DOHH2 (cell line): ENCODE data around the gene AGO4.

Source experiments
- H3F3A ChIP-seq: fragments of 200-600 bp; sonication (generic), shearing (Covaris generic); 2 replicates; pipeline ENCODE4 v1.6.0; 2016; ENCODE audit warnings: antibody characterized with exemption, mild to moderate bottlenecking; ENCODE audit not compliant: control insufficient read depth, insufficient read depth
- H3K27ac ChIP-seq: fragments of 200-600 bp; sonication (generic); 2 replicates; pipeline ENCODE4 v1.5.1; 2014; ENCODE audit warnings: low read depth, mild to moderate bottlenecking, low read length, moderate library complexity
- H3K27me3 ChIP-seq: fragments of 200-600 bp; sonication (generic); 2 replicates; pipeline ENCODE4 v1.6.1; 2014; ENCODE audit warnings: mild to moderate bottlenecking, low read length, mixed read lengths; ENCODE audit not compliant: control insufficient read depth
- H3K36me3 ChIP-seq: fragments of 200-600 bp; sonication (generic); 2 replicates; pipeline ENCODE4 v1.6.1; 2014; ENCODE audit warnings: mild to moderate bottlenecking, low read length, moderate library complexity, mixed read lengths; ENCODE audit not compliant: control insufficient read depth
- H3K4me1 ChIP-seq: fragments of 200-600 bp; sonication (generic); 2 replicates; pipeline ENCODE4 v1.6.1; 2014; ENCODE audit warnings: mild to moderate bottlenecking, low read length, mixed read lengths; ENCODE audit not compliant: control insufficient read depth
- H3K4me2 ChIP-seq: fragments of 200-600 bp; sonication (generic); 2 replicates; pipeline ENCODE4 v1.6.0; 2014; ENCODE audit warnings: mild to moderate bottlenecking, low read length, moderate library complexity
- H3K4me3 ChIP-seq: fragments of 200-600 bp; sonication (generic); 2 replicates; pipeline ENCODE4 v1.5.1; 2014; ENCODE audit warnings: mild to moderate bottlenecking, low read length, mixed read lengths
- H3K79me2 ChIP-seq: fragments of 200-600 bp; sonication (generic); 2 replicates; pipeline ENCODE4 v1.6.1; 2014; ENCODE audit warnings: mild to moderate bottlenecking, low read length, mixed read lengths; ENCODE audit not compliant: control insufficient read depth
- H3K9me2 ChIP-seq: fragments of 200-600 bp; sonication (generic); replicated peaks from 2 replicates; pipeline ENCODE4 v1.6.1; 2014; ENCODE audit warnings: mild to moderate bottlenecking, low read length, mixed read lengths; ENCODE audit not compliant: control insufficient read depth
- H3K9me3 ChIP-seq: fragments of 200-600 bp; sonication (generic); 2 replicates; pipeline ENCODE4 v1.6.1; 2014; ENCODE audit warnings: antibody characterized with exemption, low read length, mixed read lengths; ENCODE audit not compliant: control insufficient read depth, insufficient read depth
- H4K20me1 ChIP-seq: fragments of 200-600 bp; sonication (generic); 2 replicates; pipeline ENCODE4 v1.6.0; 2014; ENCODE audit warnings: low read depth, mild to moderate bottlenecking, antibody characterized with exemption, low read length, moderate library complexity; ENCODE audit not compliant: control insufficient read depth, insufficient read depth
- CTCF ChIP-seq: fragments of 200-600 bp; sonication (generic); IDR thresholded peaks from one replicate; pipeline ENCODE4 v1.5.1; 2014; ENCODE audit warnings: antibody characterized with exemption, mild to moderate bottlenecking, low read depth, low read length; ENCODE audit not compliant: poor library complexity, severe bottlenecking
- EZH2phosphoT487 ChIP-seq: fragments of 200-600 bp; sonication (generic); IDR thresholded peaks from 2 replicates; pipeline ENCODE4 v1.6.1; 2017; ENCODE audit warnings: borderline replicate concordance, mild to moderate bottlenecking, antibody characterized with exemption, low read length, moderate library complexity, mixed read lengths

AGO4 gene

GRCh38 chr1:35856964-35857363, 49.1 kb downstream of the AGO4 start:
- Histone ChIP-seq H3K27me3 (no peaks in the 10 kb centered on the region), H3F3A (no peaks in the 10 kb centered on the region), H3K4me1 (no peaks in the 10 kb centered on the region), H3K9me2 (no peaks in the 10 kb centered on the region), H3K9me3 (no peaks in the 10 kb centered on the region), H3K4me2 (no peak overlapping the region), H3K36me3 (peaks cover 9% of the 10 kb centered on the region; the same call in 1 of the 2 replicates), H3K4me3 (no peak overlapping the region), H3K27ac (no peak overlapping the region), H4K20me1 (no peaks in the 10 kb centered on the region), H3K79me2 (no peaks in the 10 kb centered on the region)
- no peak for TF ChIP-seq EZH2phosphoT487
- no peak for TF ChIP-seq CTCF

GRCh38 chr1:35857830-35858229, 50.0 kb downstream of the AGO4 start:
- TF ChIP-seq EZH2phosphoT487 (no peak), CTCF (peak; percentile 35)
- Histone ChIP-seq H3K36me3 (peaks cover 9% of the 10 kb centered on the region; the same call in 1 of the 2 replicates), H3K27ac (no peak overlapping the region), H3K27me3 (no peaks in the 10 kb centered on the region), H3F3A (no peaks in the 10 kb centered on the region), H3K4me2 (no peak overlapping the region), H3K79me2 (no peaks in the 10 kb centered on the region), H3K4me3 (no peak overlapping the region), H3K4me1 (no peaks in the 10 kb centered on the region), H3K9me3 (no peaks in the 10 kb centered on the region), H3K9me2 (no peaks in the 10 kb centered on the region), H4K20me1 (no peaks in the 10 kb centered on the region)

GRCh38 chr1:35860696-35861095, 52.9 kb downstream of the AGO4 start:
- TF ChIP-seq CTCF: no peak
- no peak for TF ChIP-seq EZH2phosphoT487
- H3K79me2 ChIP-seq: no peaks in the 10 kb centered on the region
- H3K9me3 ChIP-seq: no peaks in the 10 kb centered on the region
- no peak overlapping the region for H3K4me2 ChIP-seq
- no peaks in the 10 kb centered on the region for H3K9me2 ChIP-seq
- H3F3A ChIP-seq: no peaks in the 10 kb centered on the region
- no peaks in the 10 kb centered on the region for H4K20me1 ChIP-seq
- H3K4me1 ChIP-seq: peaks cover 8% of the 10 kb centered on the region
- H3K27me3 ChIP-seq: no peaks in the 10 kb centered on the region
- H3K4me3 ChIP-seq: no peak overlapping the region
- H3K27ac ChIP-seq: no peak overlapping the region
- no peaks in the 10 kb centered on the region for H3K36me3 ChIP-seq

GRCh38 chr1:35863136-35863535, 55.3 kb downstream of the AGO4 start:
- H3K36me3 ChIP-seq: no peaks in the 10 kb centered on the region
- no peaks in the 10 kb centered on the region for H4K20me1 ChIP-seq
- peaks cover 8% of the 10 kb centered on the region for H3K4me1 ChIP-seq
- no peaks in the 10 kb centered on the region for H3F3A ChIP-seq
- TF ChIP-seq CTCF: no peak
- no peak for TF ChIP-seq EZH2phosphoT487
- no peaks in the 10 kb centered on the region for H3K9me2 ChIP-seq
- no peak overlapping the region for H3K4me2 ChIP-seq
- no peaks in the 10 kb centered on the region for H3K9me3 ChIP-seq
- no peaks in the 10 kb centered on the region for H3K79me2 ChIP-seq
- H3K4me3 ChIP-seq: no peak overlapping the region
- H3K27ac ChIP-seq: no peak overlapping the region
- H3K27me3 ChIP-seq: no peaks in the 10 kb centered on the region
